ENCODE results near the gene TMEM119. TPM values are rescaled to one million over a fixed set of nuclear protein-coding genes. Genes with fewer than 3 reads are reported as not detected.
"Not testable (repeated sequence)": the region's sequence is repeated elsewhere in the genome, so short reads cannot be mapped to it uniquely, and the experiment has no call there.

Gene TMEM119
- total RNA-seq, 1 donor from 2014 or later: 27.2 TPM

- no peak overlapping the region for H3K27ac Mint-ChIP-seq
Measured at GRCh38 chr12:108635201-108635996, 37.5 kb upstream of the TMEM119 start.

GRCh38 chr12:108634341-108634751 lies 36.5 kb upstream of the TMEM119 start:
- DNase-seq (ENCODE audit: extremely low spot score, unreplicated experiment): no peak

More at GRCh38 chr12:108635201-108635996, 37.5 kb upstream of the TMEM119 start:
- Mint-ChIP-seq H3K9me3 (no peaks in the 10 kb centered on the region), H3K27me3 (no peaks in the 10 kb centered on the region), H3K4me1 (ENCODE audit: unreplicated experiment) (peaks cover 46% of the 10 kb centered on the region), H3K36me3 (no peaks in the 10 kb centered on the region), H3K4me3 (no peak overlapping the region)
- DNase-seq (ENCODE audit: extremely low spot score, unreplicated experiment): no peak
- TF ChIP-seq CTCF (conservative IDR thresholded peaks at IDR 0.05): no peak

GRCh38 chr12:108633534-108634248 lies 35.8 kb upstream of the TMEM119 start, which contains the start of gene SELPLG:
SELPLG (minus strand) TSS chr12:108633894; CDS start chr12:108624307, 9,587 bp downstream.
- H3K4me3 Mint-ChIP-seq: no peak within 1 kb of the TSS
- H3K9me3 Mint-ChIP-seq: no peaks in the 10 kb centered on the region
- H3K4me1 Mint-ChIP-seq (ENCODE audit: unreplicated experiment): peaks cover 47% of the 10 kb centered on the region
- no peak for DNase-seq (ENCODE audit: extremely low spot score, unreplicated experiment)
- H3K27me3 Mint-ChIP-seq: no peaks in the 10 kb centered on the region
- no peaks in the 10 kb centered on the region for H3K36me3 Mint-ChIP-seq
- H3K27ac Mint-ChIP-seq: no peak within 1 kb of the TSS
- TF ChIP-seq CTCF (conservative IDR thresholded peaks at IDR 0.05): no peak

More at GRCh38 chr12:108634341-108634751, 36.5 kb upstream of the TMEM119 start:
- no peak overlapping the region for H3K4me3 Mint-ChIP-seq
- H3K36me3 Mint-ChIP-seq: no peaks in the 10 kb centered on the region
- H3K27ac Mint-ChIP-seq: no peak overlapping the region
- no peak for TF ChIP-seq CTCF (conservative IDR thresholded peaks at IDR 0.05)
- H3K27me3 Mint-ChIP-seq: no peaks in the 10 kb centered on the region
- H3K9me3 Mint-ChIP-seq: no peaks in the 10 kb centered on the region
- peaks cover 51% of the 10 kb centered on the region for H3K4me1 Mint-ChIP-seq (ENCODE audit: unreplicated experiment)

GRCh38 chr12:108633081-108633533 lies 35.2 kb upstream of the TMEM119 start:
- Mint-ChIP-seq H3K4me1 (ENCODE audit: unreplicated experiment) (peaks cover 46% of the 10 kb centered on the region), H3K9me3 (no peaks in the 10 kb centered on the region), H3K36me3 (no peaks in the 10 kb centered on the region), H3K27ac (no peak overlapping the region), H3K4me3 (no peak overlapping the region), H3K27me3 (no peaks in the 10 kb centered on the region)
- no peak for DNase-seq (ENCODE audit: extremely low spot score, unreplicated experiment)
- no peak for TF ChIP-seq CTCF (conservative IDR thresholded peaks at IDR 0.05)

- not testable (repeated sequence) for H3K4me3 Mint-ChIP-seq; H3K9me3 Mint-ChIP-seq; H3K27me3 Mint-ChIP-seq; H3K36me3 Mint-ChIP-seq; DNase-seq (ENCODE audit: extremely low spot score, unreplicated experiment); H3K27ac Mint-ChIP-seq
- peaks cover 34% of the 10 kb centered on the region for H3K4me1 Mint-ChIP-seq (ENCODE audit: unreplicated experiment)
Measured at GRCh38 chr12:108631261-108631660, 33.4 kb upstream of the TMEM119 start.

All from type B pancreatic cell (in vitro differentiated cells).